KOPT-K1 (cell line): ENCODE data around the gene SSC5D.

Experiments
- H3K27ac ChIP-seq: fragments of 200-600 bp; sonication (generic); 2 replicates; pipeline ENCODE4 v1.5.1; 2016; ENCODE audit warnings: antibody characterized with exemption, mild to moderate bottlenecking, low read depth, low read length; ENCODE audit not compliant: poor library complexity, severe bottlenecking
- H3K36me3 ChIP-seq: fragments of 200-600 bp; sonication (generic); 2 replicates; pipeline ENCODE4 v1.5.1; 2017; ENCODE audit warnings: antibody characterized with exemption, mild to moderate bottlenecking, low read length, moderate library complexity; ENCODE audit not compliant: insufficient read depth
- H3K9me3 ChIP-seq: fragments of 200-600 bp; sonication (generic); 2 replicates; pipeline ENCODE4 v1.5.1; 2017; ENCODE audit warnings: antibody characterized with exemption, low read length, mild to moderate bottlenecking; ENCODE audit not compliant: insufficient read depth, poor library complexity, severe bottlenecking

SSC5D gene

DNA sequence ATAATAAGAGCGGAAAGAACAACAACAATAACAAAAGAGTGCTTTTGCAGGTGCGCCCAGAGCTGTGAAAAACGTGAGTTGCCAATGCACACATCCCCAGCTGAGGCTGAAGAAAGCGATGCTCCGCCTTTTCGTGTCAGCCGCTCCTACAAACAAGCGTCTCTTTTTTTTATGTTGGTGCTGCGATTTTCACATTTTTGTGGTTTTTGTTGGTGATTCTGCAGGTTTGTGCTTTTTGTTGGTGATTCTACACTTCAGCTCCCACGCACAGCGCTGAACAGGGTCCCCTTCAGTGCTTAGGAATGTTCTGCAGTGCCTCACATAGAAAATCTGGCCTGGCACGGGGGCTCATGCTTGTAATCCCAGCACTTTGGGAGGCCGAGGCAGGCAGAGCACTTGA is 64.4 kb downstream of the SSC5D start:
- H3K36me3 ChIP-seq: no peaks in the 10 kb centered on the region
- no peak overlapping the region for H3K27ac ChIP-seq

DNA sequence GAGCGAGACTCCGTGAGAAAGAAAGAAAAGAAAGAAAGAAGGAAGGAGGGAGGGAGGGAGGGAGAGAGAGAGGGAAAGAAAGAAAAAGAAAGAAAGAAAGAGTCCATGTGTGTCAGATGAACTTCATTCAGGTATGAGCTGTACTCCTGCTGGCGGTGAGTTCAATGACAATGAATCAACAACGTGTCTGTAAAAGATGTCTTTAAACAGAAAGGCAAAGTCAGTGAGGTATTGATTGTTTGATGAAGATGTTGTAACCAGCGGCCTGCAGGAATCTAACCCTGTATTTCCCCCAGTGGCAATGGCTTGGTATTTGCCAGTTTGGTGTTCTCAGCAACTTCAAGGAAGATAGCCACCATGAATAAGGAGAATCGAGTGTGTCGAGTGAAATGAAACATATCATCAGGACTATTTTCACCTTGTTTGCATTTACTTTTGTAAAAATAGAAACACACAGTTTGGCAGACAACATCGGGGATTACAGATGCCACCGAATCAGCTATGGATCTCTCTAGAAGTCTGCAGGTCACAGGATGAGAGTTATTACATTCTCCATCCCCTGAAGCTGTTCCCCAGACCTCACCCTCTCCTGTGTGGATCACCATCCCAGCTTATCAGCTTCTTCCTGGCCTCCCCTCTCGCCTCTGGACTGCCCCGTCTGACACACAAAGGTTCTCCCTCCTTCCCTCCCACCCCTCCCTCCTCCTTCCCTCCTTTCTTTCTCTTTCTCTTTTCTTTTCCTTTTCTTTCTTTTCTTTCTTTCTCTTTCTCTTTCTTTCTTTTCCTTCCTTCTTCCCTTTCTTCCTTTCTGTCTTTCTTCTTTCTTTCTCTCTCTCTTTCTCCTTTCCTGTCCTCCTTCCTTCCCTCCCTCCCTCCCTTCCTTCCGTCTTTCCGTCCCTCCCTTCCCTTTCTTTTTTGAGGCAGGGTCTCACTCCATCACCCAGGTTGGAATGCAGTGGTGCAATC is 65.3 kb downstream of the SSC5D start:
- no peaks in the 10 kb centered on the region for H3K9me3 ChIP-seq
- H3K27ac ChIP-seq: no peak overlapping the region
- H3K36me3 ChIP-seq: no peaks in the 10 kb centered on the region

More for the DNA sequence above, 64.4 kb downstream of the SSC5D start:
- no peaks in the 10 kb centered on the region for H3K9me3 ChIP-seq

DNA sequence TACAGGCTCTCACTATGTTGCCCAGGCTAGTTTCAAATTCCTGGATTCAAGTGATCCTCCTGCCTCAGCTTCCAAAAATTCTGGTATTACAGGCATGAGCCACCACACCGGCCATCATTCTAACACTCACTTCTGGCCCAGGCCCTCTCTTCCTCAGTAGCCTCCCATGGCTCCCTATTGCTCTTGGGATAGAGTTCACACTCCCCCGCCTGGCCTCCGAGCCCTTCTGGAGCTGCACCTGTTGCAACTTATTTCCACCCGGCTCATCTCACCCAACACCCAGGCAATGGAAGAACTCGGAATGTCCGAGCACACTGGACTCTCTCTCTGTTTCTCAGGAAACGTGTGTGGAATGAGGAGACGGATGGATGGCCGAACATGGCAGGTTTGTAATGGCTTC is 66.1 kb downstream of the SSC5D start:
- H3K9me3 ChIP-seq: no peaks in the 10 kb centered on the region
- H3K27ac ChIP-seq: no peak overlapping the region

DNA sequence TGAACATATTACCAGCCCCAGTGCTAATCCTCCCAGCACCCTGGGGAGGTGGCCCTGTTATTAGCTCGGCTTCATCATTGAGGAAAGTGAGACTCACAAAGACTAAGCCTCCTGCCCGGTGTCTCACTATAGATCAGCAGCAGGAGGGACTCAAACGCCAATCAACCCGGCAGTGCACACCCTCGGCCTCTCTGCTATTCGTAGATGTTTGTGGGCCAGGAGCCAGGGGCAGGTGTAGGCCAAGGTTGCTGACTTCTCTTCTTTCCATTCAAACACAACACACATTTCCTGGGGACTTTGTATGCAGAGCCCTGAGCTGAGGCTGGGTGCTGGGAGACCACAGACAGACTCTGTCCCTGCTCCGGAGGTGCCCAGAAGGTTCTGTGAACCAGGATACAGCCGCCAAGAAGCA is 66.5 kb downstream of the SSC5D start:
- H3K27ac ChIP-seq: no peak overlapping the region
- H3K9me3 ChIP-seq: no peaks in the 10 kb centered on the region
- H3K36me3 ChIP-seq: no peaks in the 10 kb centered on the region

More for the DNA sequence above, 66.1 kb downstream of the SSC5D start:
- H3K36me3 ChIP-seq: no peaks in the 10 kb centered on the region

DNA sequence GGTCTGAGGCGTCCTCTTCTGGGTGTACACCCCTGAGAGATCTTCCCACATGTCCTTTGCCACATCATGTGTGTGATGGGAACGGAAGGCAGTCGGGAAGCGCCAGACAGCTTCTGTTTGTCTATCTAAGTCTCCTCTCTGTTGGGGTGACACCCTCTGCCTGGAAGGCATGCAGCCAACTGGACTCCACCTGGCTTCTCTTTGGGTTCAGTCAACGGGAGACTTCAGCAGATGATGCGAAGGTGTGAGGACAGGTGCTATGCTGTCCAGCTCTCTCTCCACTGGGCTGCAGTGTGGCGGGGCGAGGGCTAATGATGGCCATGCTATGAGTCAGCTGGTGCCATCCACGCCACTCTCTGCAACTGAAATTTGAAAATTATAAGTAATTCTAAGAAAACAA is 71.4 kb downstream of the SSC5D start:
- no peak overlapping the region for H3K27ac ChIP-seq
- no peaks in the 10 kb centered on the region for H3K36me3 ChIP-seq
- peaks cover 11% of the 10 kb centered on the region for H3K9me3 ChIP-seq

DNA sequence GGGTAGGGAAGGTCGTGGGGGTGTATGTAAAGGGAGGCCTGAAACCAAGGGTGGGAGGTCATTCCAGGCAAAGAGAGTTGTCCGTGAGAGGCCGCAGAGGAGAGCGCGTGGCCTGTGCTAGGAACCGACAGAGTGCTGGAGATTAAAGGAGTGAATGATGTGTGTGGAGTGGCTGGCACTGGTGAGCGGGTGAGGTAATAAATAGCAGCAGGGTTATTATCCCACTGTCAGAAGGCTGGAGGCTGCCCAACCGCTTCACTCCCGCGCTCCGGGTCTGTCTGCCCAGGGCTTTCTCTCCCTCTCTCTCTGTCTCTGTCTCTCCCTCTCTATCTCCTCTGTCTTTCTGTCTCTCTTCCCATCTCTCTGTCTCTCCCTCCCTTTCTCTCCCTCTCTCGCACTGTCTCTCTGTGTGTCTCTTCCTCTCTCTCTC is 75.0 kb downstream of the SSC5D start:
- no peaks in the 10 kb centered on the region for H3K36me3 ChIP-seq
- no peak overlapping the region for H3K27ac ChIP-seq
- H3K9me3 ChIP-seq: peaks cover 11% of the 10 kb centered on the region

DNA sequence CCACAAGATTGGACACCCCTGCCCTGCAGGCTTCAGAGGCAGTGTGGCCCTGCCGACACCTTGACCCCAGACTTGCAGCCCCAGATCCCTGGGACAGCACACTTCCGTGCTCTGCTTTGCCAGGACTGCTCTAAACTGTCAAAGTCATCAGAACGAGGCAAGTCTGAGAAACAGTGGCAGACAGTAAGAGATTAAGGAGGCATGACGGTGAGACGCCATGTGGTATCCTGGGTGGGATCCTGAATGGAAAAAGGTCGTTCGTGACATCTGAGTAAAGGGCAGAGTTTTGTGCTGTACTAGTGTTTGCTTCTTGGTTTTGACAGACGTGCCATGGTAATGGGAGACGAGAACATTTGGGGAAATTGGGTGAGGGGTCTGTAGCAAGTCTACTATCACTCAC is 78.6 kb downstream of the SSC5D start:
- peaks cover 4% of the 10 kb centered on the region for H3K9me3 ChIP-seq
- H3K27ac ChIP-seq: no peak overlapping the region
- H3K36me3 ChIP-seq: no peaks in the 10 kb centered on the region

DNA sequence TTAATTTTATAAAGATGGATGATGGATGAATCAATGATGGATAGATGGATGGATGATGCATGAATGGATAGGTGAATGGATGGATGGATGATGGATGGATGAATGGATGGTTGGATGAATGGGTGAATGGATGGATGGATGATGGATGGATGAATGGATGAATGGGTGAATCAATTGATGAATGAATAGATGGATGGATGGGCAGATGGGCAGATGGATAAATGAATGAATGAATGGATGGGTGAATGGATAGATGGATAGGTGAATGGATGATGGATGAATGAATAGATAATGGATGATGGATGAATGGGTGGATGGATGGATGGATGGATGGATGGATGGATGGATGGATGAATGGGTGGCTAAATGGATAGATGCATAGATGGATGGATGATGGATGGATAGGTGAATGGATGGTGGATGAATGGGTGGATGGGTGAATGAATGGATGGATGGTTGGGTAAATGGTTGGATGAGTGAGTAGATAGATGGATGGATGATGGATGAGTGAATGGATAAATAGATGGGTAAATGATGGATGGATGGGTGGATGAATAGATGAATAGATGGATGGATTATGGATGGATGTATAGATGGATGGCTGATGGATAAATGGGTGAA is 79.6 kb downstream of the SSC5D start:
- Histone ChIP-seq H3K36me3 (no peaks in the 10 kb centered on the region), H3K9me3 (peaks cover 4% of the 10 kb centered on the region), H3K27ac (no peak overlapping the region)
